HCT116 (cell line): ENCODE data around the gene CCDC40. TPM values are rescaled to one million over a fixed set of nuclear protein-coding genes. Genes with fewer than 3 reads are reported as not detected.

Experiments used
- ATAC-seq: fragments of 200-7000 bp; cut with Tn5 transposase; 2 replicates; pipeline ENCODE4 v1.9.1; 2020; ENCODE audit warnings: mild to moderate bottlenecking, moderate library complexity
- BruUV-seq: library from RNA; stranded (reverse); fragments of 400-500 nt; replicated peaks from 2 replicates; lab custom pipeline; 2021; lab: Mats Ljungman, UMichigan
- CTCF ChIA-PET: fragments of 300-600 bp; sonication (Branson Sonifier 250); formaldehyde crosslinking; loops from one replicate; lab custom pipeline; 2021; ENCODE audit warnings: antibody characterized with exemption; lab: Charles Lee
- POLR2A ChIA-PET: fragments of 300-600, 350-600 bp; sonication (Branson Sonifier 250); formaldehyde crosslinking; loops from one replicate; lab custom pipeline; 2021; ENCODE audit warnings: antibody characterized with exemption; lab: Charles Lee
- RAD21 ChIA-PET, 2 experiments: fragments of 300-600 bp; sonication (Branson Sonifier 250); formaldehyde crosslinking; loops; one replicate each; lab custom pipeline; 2023; ENCODE audit warnings: low total read pairs in 2 of 2; ENCODE audit not compliant: uncharacterized antibody in 2 of 2, unreplicated experiment in 2 of 2, low non-redundant PET in 1 of 2; lab: Charles Lee
- DNase-seq: peaks from one replicate; pipeline ENCODE4 v3.0.0-alpha.2; 2010; ENCODE audit warnings: low read depth, low spot score
- H2AFZ ChIP-seq: fragments of 200-600 bp; shearing (Covaris generic), sonication (generic); 2 replicates; pipeline ENCODE4 v1.6.1; 2017; ENCODE audit warnings: low read depth, mixed run types, mixed read lengths, antibody characterized with exemption, low read length; ENCODE audit not compliant: poor library complexity, severe bottlenecking
- H3K27ac ChIP-seq: 2 replicates; pipeline ENCODE4 v1.5.1; 2012; ENCODE audit warnings: low read depth, low read length
- H3K27me3 ChIP-seq: fragments of 200-600 bp; sonication (generic); 2 replicates; pipeline ENCODE4 v1.6.1; 2016; ENCODE audit warnings: mixed run types, low read length, mixed read lengths; ENCODE audit not compliant: insufficient read depth
- H3K36me3 ChIP-seq, 2 experiments: fragments of 200-500 bp in 1 of 2; fragments of 200-600 bp in 1 of 2; sonication (Bioruptor generic) in 1 of 2; sonication (generic) in 1 of 2; 2 replicates each; pipeline versions ENCODE4 v1.5.1 to v1.6.1; 2014 to 2016; ENCODE audit warnings: low read length in 2 of 2, inconsistent platforms in 1 of 2, mixed read lengths in 1 of 2, mixed run types in 1 of 2; ENCODE audit not compliant: insufficient read depth in 2 of 2, control insufficient read depth in 1 of 2
- H3K4me1 ChIP-seq, 2 experiments: fragments of 200-600 bp in 1 of 2; sonication (generic) in 1 of 2; 2 replicates each; pipeline versions ENCODE4 v1.5.1 to v1.6.1; 2012 to 2017; ENCODE audit warnings: low read length in 2 of 2, inconsistent platforms in 1 of 2, mild to moderate bottlenecking in 1 of 2, mixed read lengths in 1 of 2, mixed run types in 1 of 2, moderate library complexity in 1 of 2; ENCODE audit not compliant: insufficient read depth in 2 of 2, control insufficient read depth in 1 of 2
- H3K4me2 ChIP-seq: fragments of 200-600 bp; sonication (generic); 2 replicates; pipeline ENCODE4 v1.6.1; 2017; ENCODE audit warnings: mixed run types, low read length, mixed read lengths
- H3K4me3 ChIP-seq, 2 experiments: fragments of 200-600 bp in 1 of 2; sonication (generic) in 1 of 2; replicated peaks in 1 of 2; 2 replicates each; pipeline ENCODE4 v1.5.1; 2011 to 2016; ENCODE audit warnings: low read length in 2 of 2, control low read depth in 1 of 2, low read depth in 1 of 2, mild to moderate bottlenecking in 1 of 2, mixed read lengths in 1 of 2, mixed run types in 1 of 2
- H3K79me2 ChIP-seq: fragments of 200-600 bp; sonication (generic); 2 replicates; pipeline ENCODE4 v1.6.1; 2017; ENCODE audit warnings: mild to moderate bottlenecking, mixed run types, low read length, moderate library complexity, mixed read lengths; ENCODE audit not compliant: insufficient read depth
- H3K9ac ChIP-seq: fragments of 200-600 bp; sonication (generic); 2 replicates; pipeline ENCODE4 v1.6.1; 2016; ENCODE audit warnings: low read length, mixed read lengths
- H3K9me2 ChIP-seq: fragments of 200-600 bp; sonication (generic), shearing (Covaris generic); 2 replicates; pipeline ENCODE4 v1.6.1; 2017; ENCODE audit warnings: mixed run types, mild to moderate bottlenecking, moderate library complexity; ENCODE audit not compliant: insufficient read depth
- H3K9me3 ChIP-seq, 2 experiments: fragments of 200-500 bp in 1 of 2; fragments of 200-600 bp in 1 of 2; sonication (Bioruptor generic) in 1 of 2; sonication (generic) in 1 of 2; 2 replicates each; pipeline ENCODE4 v1.6.1; 2014 to 2017; ENCODE audit warnings: low read length in 2 of 2, mixed read lengths in 2 of 2, inconsistent platforms in 1 of 2, low read depth in 1 of 2, mild to moderate bottlenecking in 1 of 2, mixed run types in 1 of 2, moderate library complexity in 1 of 2; ENCODE audit not compliant: control insufficient read depth in 1 of 2, insufficient read depth in 1 of 2
- H4K20me1 ChIP-seq: fragments of 200-600 bp; sonication (generic), shearing (Covaris generic); 2 replicates; pipeline ENCODE4 v1.6.1; 2017; ENCODE audit warnings: mixed run types, mild to moderate bottlenecking, moderate library complexity; ENCODE audit not compliant: insufficient read depth
- FOSL1 ChIP-seq: IDR thresholded peaks from 2 replicates; pipeline ENCODE4 v1.6.1; 2012; ENCODE audit warnings: low read depth
- POLR2A ChIP-seq: IDR thresholded peaks from 2 replicates; pipeline ENCODE4 v1.7.0; 2011; ENCODE audit warnings: borderline replicate concordance; ENCODE audit not compliant: insufficient read depth, insufficient read length; ENCODE audit errors: extremely low read depth
- SP1 ChIP-seq: IDR thresholded peaks from 2 replicates; pipeline ENCODE4 v1.6.1; 2012; ENCODE audit warnings: low read depth
- YY1 ChIP-seq: IDR thresholded peaks from 2 replicates; pipeline ENCODE4 v1.6.1; 2011; ENCODE audit warnings: low read length, low read depth, moderate library complexity, mild to moderate bottlenecking; ENCODE audit not compliant: insufficient replicate concordance; ENCODE audit errors: extremely low read depth
- intact Hi-C: fragments of 100-400 bp; cut with micrococcal nuclease; formaldehyde crosslinking; loops from 2 replicates; pipeline ENCODE4 v1.10.0; 2022
- total RNA-seq: library from RNA; stranded (reverse); gene quantifications from one replicate; pipeline ENCODE4 v1.2.1, GENCODE V29; 2021; ENCODE audit not compliant: unreplicated experiment
- TF ChIP-seq, protein P1 (sequence below): IDR thresholded peaks from 2 replicates; pipeline ENCODE4 v1.6.1; 2011; ENCODE audit warnings: mild to moderate bottlenecking, low read length, moderate library complexity; ENCODE audit not compliant: insufficient replicate concordance; ENCODE audit errors: extremely low read depth
- TF ChIP-seq, protein P2 (sequence below), 3 experiments: fragments of 200-600 bp in 1 of 3; sonication (generic) in 1 of 3; IDR thresholded peaks in 2 of 3; conservative IDR thresholded peaks in 1 of 3; 2 replicates each; pipeline ENCODE4 v1.5.1; 2012 to 2017; ENCODE audit warnings: low read depth in 2 of 3, low read length in 2 of 3, antibody characterized with exemption in 1 of 3, borderline replicate concordance in 1 of 3, control low read depth in 1 of 3, mild to moderate bottlenecking in 1 of 3, mixed read lengths in 1 of 3, mixed run types in 1 of 3, moderate library complexity in 1 of 3; ENCODE audit not compliant: insufficient read depth in 1 of 3
- TF ChIP-seq, protein P3 (sequence below): IDR thresholded peaks from 2 replicates; pipeline ENCODE4 v1.6.1; 2012

Gene CCDC40
- total RNA-seq, 1 experiment from 2014 or later: 10.3 TPM

DNA sequence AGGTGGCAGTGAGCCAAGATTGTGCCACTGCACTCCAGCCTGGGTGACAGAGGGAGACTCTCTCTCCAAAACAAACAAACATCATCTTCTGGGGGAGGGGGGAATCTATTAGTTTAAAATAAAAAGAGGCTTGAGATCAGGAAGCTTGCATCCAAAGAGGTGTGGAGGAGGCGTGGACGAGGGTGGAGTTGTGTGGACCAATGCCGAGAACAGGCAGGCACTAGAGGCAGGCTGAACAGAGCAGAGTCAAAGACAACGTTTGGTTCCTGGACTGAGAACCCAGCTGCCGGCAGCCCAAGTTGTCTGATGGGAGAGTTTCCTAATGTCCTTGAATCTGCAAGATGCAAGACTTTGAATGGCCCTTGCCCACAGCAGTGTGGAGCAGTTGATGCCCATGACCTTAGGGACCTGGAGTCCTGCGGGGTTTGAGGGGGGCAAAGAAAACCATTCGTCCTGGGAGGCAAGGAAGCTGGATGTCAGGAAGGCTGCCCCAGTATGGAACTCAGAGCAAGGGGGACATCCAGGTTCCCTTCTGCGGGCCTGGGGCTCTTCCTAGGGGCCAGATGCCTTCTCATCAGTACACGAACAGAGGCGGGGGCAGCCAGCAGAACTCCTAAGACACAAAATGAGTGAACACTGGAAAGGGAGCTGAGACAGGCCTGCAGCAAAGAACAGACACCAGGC is 9.9 kb upstream of the CCDC40 start:
- ATAC-seq: no peak
- no peak overlapping the region for H3K9ac ChIP-seq
- intact Hi-C loops: no loop called here
- BruUV-seq: no TSS peak
- ChIA-PET POLR2A (interaction anchor here (0.6 kb wide), 2 partner anchors 8 to 269 kb away, joined by 3 read pairs; no protein-coding TSS in a partner anchor), RAD21 (no interaction called here), CTCF (interaction anchor here (4.8 kb wide), 1 partner anchor 18 kb away, joined by 19 read pairs; no protein-coding TSS in a partner anchor)
- no peak overlapping the region for H3K4me2 ChIP-seq
- no peak overlapping the region for H3K27ac ChIP-seq
- no peak overlapping the region for H3K4me3 ChIP-seq
- no peaks in the 10 kb centered on the region for H3K9me3 ChIP-seq
- no peaks in the 10 kb centered on the region for H3K27me3 ChIP-seq
- H3K79me2 ChIP-seq: peaks cover 5% of the 10 kb centered on the region; the same call in 1 of the 2 replicates
- H4K20me1 ChIP-seq: no peaks in the 10 kb centered on the region
- H3K9me2 ChIP-seq: no peaks in the 10 kb centered on the region
- no peak overlapping the region for H2AFZ ChIP-seq
- peaks cover 0 to 11% of the 10 kb centered on the region in 2 experiments; a peak in 2 of 4 replicates for H3K4me1 ChIP-seq
- no peaks in the 10 kb centered on the region for H3K36me3 ChIP-seq
- DNase-seq: no peak
- TF ChIP-seq POLR2A (no peak), SP1 (no peak), YY1 (no peak)
- TF ChIP-seq, protein P1, sequence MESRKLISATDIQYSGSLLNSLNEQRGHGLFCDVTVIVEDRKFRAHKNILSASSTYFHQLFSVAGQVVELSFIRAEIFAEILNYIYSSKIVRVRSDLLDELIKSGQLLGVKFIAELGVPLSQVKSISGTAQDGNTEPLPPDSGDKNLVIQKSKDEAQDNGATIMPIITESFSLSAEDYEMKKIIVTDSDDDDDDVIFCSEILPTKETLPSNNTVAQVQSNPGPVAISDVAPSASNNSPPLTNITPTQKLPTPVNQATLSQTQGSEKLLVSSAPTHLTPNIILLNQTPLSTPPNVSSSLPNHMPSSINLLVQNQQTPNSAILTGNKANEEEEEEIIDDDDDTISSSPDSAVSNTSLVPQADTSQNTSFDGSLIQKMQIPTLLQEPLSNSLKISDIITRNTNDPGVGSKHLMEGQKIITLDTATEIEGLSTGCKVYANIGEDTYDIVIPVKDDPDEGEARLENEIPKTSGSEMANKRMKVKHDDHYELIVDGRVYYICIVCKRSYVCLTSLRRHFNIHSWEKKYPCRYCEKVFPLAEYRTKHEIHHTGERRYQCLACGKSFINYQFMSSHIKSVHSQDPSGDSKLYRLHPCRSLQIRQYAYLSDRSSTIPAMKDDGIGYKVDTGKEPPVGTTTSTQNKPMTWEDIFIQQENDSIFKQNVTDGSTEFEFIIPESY: no peak

DNA sequence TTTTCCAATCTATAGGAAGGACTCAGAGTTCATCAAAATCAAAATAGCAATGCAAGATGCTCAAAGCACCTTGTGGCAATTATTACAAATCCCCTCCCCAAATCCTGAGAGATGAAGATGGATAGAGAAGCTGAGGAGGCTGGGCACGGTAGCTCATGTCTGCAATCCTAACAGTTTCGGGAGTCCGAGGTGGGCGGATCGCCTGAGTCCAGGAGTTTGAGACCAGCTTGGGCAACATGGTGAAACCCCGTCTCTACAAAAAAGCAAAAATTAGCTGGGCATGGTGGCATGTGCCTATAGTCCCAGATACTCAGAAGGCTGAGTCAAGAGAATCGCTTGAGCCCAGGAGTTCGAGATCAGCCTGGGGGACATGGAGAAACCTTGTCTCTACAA is 9.4 kb upstream of the CCDC40 start:
- TF ChIP-seq FOSL1 (no peak), POLR2A (no peak)
- TF ChIP-seq, protein P1: no peak
- TF ChIP-seq, protein P2, sequence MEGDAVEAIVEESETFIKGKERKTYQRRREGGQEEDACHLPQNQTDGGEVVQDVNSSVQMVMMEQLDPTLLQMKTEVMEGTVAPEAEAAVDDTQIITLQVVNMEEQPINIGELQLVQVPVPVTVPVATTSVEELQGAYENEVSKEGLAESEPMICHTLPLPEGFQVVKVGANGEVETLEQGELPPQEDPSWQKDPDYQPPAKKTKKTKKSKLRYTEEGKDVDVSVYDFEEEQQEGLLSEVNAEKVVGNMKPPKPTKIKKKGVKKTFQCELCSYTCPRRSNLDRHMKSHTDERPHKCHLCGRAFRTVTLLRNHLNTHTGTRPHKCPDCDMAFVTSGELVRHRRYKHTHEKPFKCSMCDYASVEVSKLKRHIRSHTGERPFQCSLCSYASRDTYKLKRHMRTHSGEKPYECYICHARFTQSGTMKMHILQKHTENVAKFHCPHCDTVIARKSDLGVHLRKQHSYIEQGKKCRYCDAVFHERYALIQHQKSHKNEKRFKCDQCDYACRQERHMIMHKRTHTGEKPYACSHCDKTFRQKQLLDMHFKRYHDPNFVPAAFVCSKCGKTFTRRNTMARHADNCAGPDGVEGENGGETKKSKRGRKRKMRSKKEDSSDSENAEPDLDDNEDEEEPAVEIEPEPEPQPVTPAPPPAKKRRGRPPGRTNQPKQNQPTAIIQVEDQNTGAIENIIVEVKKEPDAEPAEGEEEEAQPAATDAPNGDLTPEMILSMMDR (IDR thresholded peaks at IDR 0.05 in 2 of 3, conservative IDR thresholded peaks at IDR 0.05 in 1 of 3; ENCODE audit: borderline replicate concordance in 1 of 3, insufficient read depth in 1 of 3, low read depth in 2 of 3, low read length in 2 of 3): no peak
- TF ChIP-seq, protein P3, sequence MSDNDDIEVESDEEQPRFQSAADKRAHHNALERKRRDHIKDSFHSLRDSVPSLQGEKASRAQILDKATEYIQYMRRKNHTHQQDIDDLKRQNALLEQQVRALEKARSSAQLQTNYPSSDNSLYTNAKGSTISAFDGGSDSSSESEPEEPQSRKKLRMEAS: no peak
- no peak for ATAC-seq
- Histone ChIP-seq H3K27ac (no peak overlapping the region), H3K4me3 (no peak overlapping the region), H3K4me1 (peaks cover 0 to 11% of the 10 kb centered on the region in 2 experiments; a peak in 2 of 4 replicates), H3K36me3 (no peaks in the 10 kb centered on the region), H2AFZ (no peak overlapping the region), H3K9ac (no peak overlapping the region), H3K27me3 (no peaks in the 10 kb centered on the region), H3K9me3 (no peaks in the 10 kb centered on the region), H3K9me2 (no peaks in the 10 kb centered on the region), H4K20me1 (no peaks in the 10 kb centered on the region), H3K79me2 (peaks cover 5% of the 10 kb centered on the region; the same call in 1 of the 2 replicates), H3K4me2 (no peak overlapping the region)
- ChIA-PET POLR2A (interaction anchor here (0.6 kb wide), 1 partner anchor 8 kb away, joined by 3 read pairs; no protein-coding TSS in a partner anchor), RAD21 (no interaction called here), CTCF (interaction anchor here (4.8 kb wide), 1 partner anchor 18 kb away, joined by 19 read pairs; no protein-coding TSS in a partner anchor)
- intact Hi-C loops: no loop called here
- BruUV-seq: no TSS peak
- no peak for DNase-seq
